ENCODE data around the gene RTP3. TPM values are rescaled to one million over a fixed set of nuclear protein-coding genes. Genes with fewer than 3 reads are reported as not detected.

RTP3 gene
- total and polyA plus RNA-seq, 2 of the 8 experiments (the other 6 are each of a cell fraction or from before 2014, with no cell fraction given) = 0.08 TPM; not detected in 1

- TF ChIP-seq SIX5 (IDR thresholded peaks at IDR 0.05; ENCODE audit: low read depth, low read length) (no peak), POLR2AphosphoS5 (IDR thresholded peaks at IDR 0.05; ENCODE audit: low read depth, low read length) (no peak), CHD7 (IDR thresholded peaks at IDR 0.05; ENCODE audit: insufficient replicate concordance, low read length) (no peak)
Observed at GRCh38 chr3:46478341-46478740, 19.4 kb upstream of the RTP3 start (continued).
